Measurements from ENCODE around the gene RPL22L1.
"Not testable (repeated sequence)": the region's sequence is repeated elsewhere in the genome, so short reads cannot be mapped to it uniquely, and the experiment has no call there.

GRCh38 chr3:170896333-170896732 is 26.3 kb upstream of the RPL22L1 start:
- not testable (repeated sequence) for TF ChIP-seq EZH2phosphoT487 (IDR thresholded peaks at IDR 0.05; ENCODE audit: insufficient read depth, low read depth); EZH2 (IDR thresholded peaks at IDR 0.05; ENCODE audit: insufficient read depth, poor library complexity, severe bottlenecking)

Measured in GM23248 (cell line).